HG03066 (cell line): Measurements from ENCODE around the gene OR10AG1.

ENCODE experiments used
- ATAC-seq: cut with Tn5 transposase; IDR thresholded peaks from one replicate; pipeline ENCODE4 v1.9.1; 2021; ENCODE audit warnings: low read depth; ENCODE audit not compliant: unreplicated experiment

Gene OR10AG1

GRCh38 chr11:55969845-55970244, at the start of gene OR10AG1:
Gene OR10AG1 (minus strand): TSS chr11:55969945. CDS start chr11:55969907, 38 bp downstream.
- no peak for ATAC-seq

GRCh38 chr11:56013805-56014204, 44.1 kb upstream of the OR10AG1 start:
- ATAC-seq = no peak

GRCh38 chr11:56010716-56011115, 41.0 kb upstream of the OR10AG1 start:
- no peak for ATAC-seq

- ATAC-seq = no peak
These were observed 24.8 kb upstream of the OR10AG1 start, which contains the start of gene OR5F1 for GRCh38 chr11:55994525-55994924. Gene OR5F1 (minus strand): TSS chr11:55994625. CDS start chr11:55994625, 0 bp downstream.

GRCh38 chr11:55970935-55971334, 1.2 kb upstream of the OR10AG1 start:
- ATAC-seq = no peak

- ATAC-seq = no peak
These were observed 1.8 kb downstream of the OR10AG1 start for GRCh38 chr11:55967914-55968313.

GRCh38 chr11:55966391-55966790, 3.4 kb downstream of the OR10AG1 start:
- ATAC-seq = no peak

- ATAC-seq = no peak
These were observed 13.2 kb downstream of the OR10AG1 start for GRCh38 chr11:55956521-55956920.

GRCh38 chr11:55949330-55949729, 20.4 kb downstream of the OR10AG1 start:
- no peak for ATAC-seq

- ATAC-seq = no peak
These were observed 26.9 kb downstream of the OR10AG1 start for GRCh38 chr11:55942785-55943392.

GRCh38 chr11:55936300-55936699, 33.4 kb downstream of the OR10AG1 start, which contains the start of gene OR5I1:
Gene OR5I1 (minus strand): TSS chr11:55936400. CDS start chr11:55936400, 0 bp downstream.
- no peak for ATAC-seq

GRCh38 chr11:55920537-55920936, 49.2 kb downstream of the OR10AG1 start:
- ATAC-seq = no peak
